Gastroesophageal sphincter (tissue), 3 donors: ENCODE data around the gene PDZD2.

Source experiments
- CTCF ChIP-seq, 4 experiments: fragments of 200-600 bp in 2 of 4; fragments of 450-650 bp in 2 of 4; sonication (generic) in 1 of 4; IDR thresholded peaks; one replicate each; pipeline ENCODE4 v1.5.1; 2017 to 2019; ENCODE audit warnings: antibody characterized with exemption in 4 of 4, mild to moderate bottlenecking in 2 of 4, moderate library complexity in 2 of 4
- POLR2AphosphoS5 ChIP-seq: sonication (generic); formaldehyde crosslinking; IDR thresholded peaks from one replicate; pipeline ENCODE4 v1.6.1; 2017; ENCODE audit warnings: antibody characterized with exemption

- TF ChIP-seq CTCF (IDR thresholded peaks at IDR 0.05) (no peak), POLR2AphosphoS5 (no peak)
These were observed 282.9 kb downstream of the PDZD2 start for GRCh38 chr5:31921852-31922305.
